GM18519 (cell line): ENCODE data around the gene RWDD1.

Experiments
- ATAC-seq: cut with Tn5 transposase; IDR thresholded peaks from one replicate; pipeline ENCODE4 v1.9.1; 2021; ENCODE audit warnings: mild to moderate bottlenecking, moderate library complexity; ENCODE audit not compliant: unreplicated experiment, low FRiP score

RWDD1 gene

GRCh38 chr6:116570856-116571682, at the start of gene RWDD1:
RWDD1 (plus strand) TSS chr6:116571504; CDS start chr6:116571583, 79 bp downstream.
- ATAC-seq, result peak; percentile 93

- no peak for ATAC-seq
Observed at GRCh38 chr6:116522896-116523295, 48.4 kb upstream of the RWDD1 start.

- no peak for ATAC-seq
Observed at GRCh38 chr6:116524236-116524635, 47.1 kb upstream of the RWDD1 start.

GRCh38 chr6:116528133-116528532, 43.2 kb upstream of the RWDD1 start:
- ATAC-seq, result no peak

- ATAC-seq, result no peak
Observed at GRCh38 chr6:116528780-116529179, 42.5 kb upstream of the RWDD1 start.

- no peak for ATAC-seq
Observed at GRCh38 chr6:116529466-116530290, 41.6 kb upstream of the RWDD1 start.

- ATAC-seq, result no peak
Observed at GRCh38 chr6:116530436-116530835, 40.9 kb upstream of the RWDD1 start.

- ATAC-seq, result peak; percentile 77
Observed at GRCh38 chr6:116531675-116532570, 39.4 kb upstream of the RWDD1 start.

- ATAC-seq, result no peak
Observed at GRCh38 chr6:116533233-116533957, 37.9 kb upstream of the RWDD1 start.

- ATAC-seq, result no peak
Observed at GRCh38 chr6:116535109-116535508, 36.2 kb upstream of the RWDD1 start.

GRCh38 chr6:116536216-116536621, 35.1 kb upstream of the RWDD1 start:
- ATAC-seq, result peak; percentile 59

GRCh38 chr6:116542426-116542825, 28.9 kb upstream of the RWDD1 start:
- ATAC-seq, result no peak

- ATAC-seq, result no peak
Observed at GRCh38 chr6:116543149-116543548, 28.2 kb upstream of the RWDD1 start.

- ATAC-seq, result no peak
Observed at GRCh38 chr6:116545651-116546050, 25.7 kb upstream of the RWDD1 start, which contains the start of gene TRAPPC3L. TRAPPC3L (minus strand) TSS chr6:116545684; CDS start chr6:116545514, 170 bp downstream.

- ATAC-seq, result no peak
Observed at GRCh38 chr6:116547358-116547757, 23.9 kb upstream of the RWDD1 start.

GRCh38 chr6:116550796-116551195, 20.5 kb upstream of the RWDD1 start:
- no peak for ATAC-seq

- ATAC-seq, result no peak
Observed at GRCh38 chr6:116553451-116553850, 17.9 kb upstream of the RWDD1 start, which contains the start of gene CALHM4. CALHM4 (plus strand) TSS chr6:116553751; CDS start chr6:116553794, 43 bp downstream.

- ATAC-seq, result no peak
Observed at GRCh38 chr6:116556065-116556464, 15.2 kb upstream of the RWDD1 start.

GRCh38 chr6:116556814-116557415, 14.4 kb upstream of the RWDD1 start:
- no peak for ATAC-seq
